ENCODE results near the gene CEP57L1.

The CEP57L1 gene

DNA sequence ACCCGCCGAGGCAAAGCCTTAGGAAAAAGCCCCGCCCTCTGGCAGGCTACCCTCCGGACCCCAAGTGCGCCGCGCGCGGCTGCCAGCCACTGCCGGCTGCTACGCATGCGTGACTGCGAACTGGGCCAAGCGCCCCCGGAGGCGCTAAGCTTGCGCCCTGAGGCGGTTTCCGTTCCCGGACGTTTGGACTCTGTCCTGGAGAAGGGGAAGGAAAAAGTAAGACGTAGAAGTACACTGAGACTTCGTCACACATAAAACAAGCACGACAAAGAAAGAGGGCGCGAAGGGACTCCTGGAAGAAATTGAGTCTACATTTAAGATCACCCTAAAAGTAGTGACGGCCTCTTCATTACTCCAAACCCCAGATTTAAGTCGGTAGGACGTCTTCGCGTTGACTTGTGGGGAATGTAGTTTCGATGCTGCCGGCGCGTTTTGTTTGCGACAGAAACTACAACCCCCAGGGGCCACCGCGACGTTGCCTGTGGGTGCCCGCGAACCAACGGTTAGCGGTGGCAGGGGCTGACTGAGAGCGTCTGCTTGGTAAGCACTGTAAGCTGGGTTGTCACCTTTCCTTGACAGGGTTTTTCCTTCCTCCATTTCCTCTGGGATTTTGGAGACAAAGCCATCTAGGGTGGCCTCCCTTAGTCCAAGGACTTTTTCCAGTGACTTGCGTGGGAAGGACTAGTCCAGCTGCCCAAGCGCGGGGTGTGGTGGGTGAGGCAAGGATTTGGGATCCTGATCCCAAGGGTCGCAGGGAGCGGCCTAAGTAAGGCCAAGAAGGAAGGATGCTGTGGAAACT is at the start of gene CEP57L1:
Gene CEP57L1, plus strand, starts transcription at position 472 of the 799 bp plus-strand sequence. CDS start 49,715 bp downstream, outside the sequence.
- DNase-seq = peak; percentile 67 to 99 (median 95)

DNA sequence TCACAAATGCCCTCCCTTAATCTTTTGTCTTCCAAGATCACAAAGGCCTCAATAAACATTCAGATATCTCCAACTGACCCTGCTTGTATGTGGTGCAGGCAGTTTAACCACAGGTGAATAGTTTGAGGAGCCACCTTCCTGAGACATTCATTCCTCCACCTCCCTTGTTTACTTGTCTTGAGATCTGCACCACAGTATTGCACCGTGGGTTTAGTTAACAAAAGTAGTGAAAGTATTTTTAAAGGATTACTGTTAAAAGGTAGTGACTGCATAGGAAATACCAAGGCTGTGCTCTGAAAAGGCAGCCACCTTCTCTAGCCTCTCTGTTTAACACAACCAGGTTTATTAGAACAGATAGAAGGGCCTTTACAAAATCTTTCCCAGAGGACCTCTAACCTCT is 47.1 kb upstream of the CEP57L1 start:
- no peak for DNase-seq

DNA sequence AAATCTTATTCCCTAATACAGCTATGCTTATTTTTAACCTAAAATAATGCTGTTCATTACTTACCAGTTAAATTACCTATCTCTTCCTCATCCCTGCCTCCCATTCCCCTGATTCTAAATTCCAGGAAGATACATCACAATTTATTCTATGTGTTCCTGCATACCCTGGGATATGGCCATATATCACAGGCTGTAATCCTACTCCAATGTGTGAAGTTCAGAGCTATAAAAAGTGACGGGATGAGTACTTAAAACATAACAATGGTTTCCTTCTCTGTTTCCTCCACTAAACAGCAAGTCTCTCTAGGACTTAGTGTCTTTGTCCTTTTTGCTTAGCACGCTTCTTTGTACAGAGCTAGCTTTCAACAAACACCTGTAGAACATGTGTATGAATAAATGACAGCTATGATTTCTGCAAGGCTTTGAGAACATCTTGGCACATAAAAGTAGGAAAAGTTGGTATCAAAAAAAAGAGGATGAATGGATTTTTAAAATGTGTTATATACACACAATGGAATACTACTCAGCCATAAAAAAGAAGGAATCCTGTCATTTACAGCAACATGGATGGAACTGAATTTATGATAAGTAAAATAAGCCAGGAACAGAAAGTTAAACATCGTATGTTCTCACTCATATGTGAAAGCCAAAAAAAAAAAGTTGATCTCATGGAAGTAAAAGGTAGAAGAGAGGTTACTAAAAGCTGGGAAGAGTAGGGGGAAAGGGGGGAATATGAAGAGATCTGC is 46.5 kb upstream of the CEP57L1 start:
- DNase-seq = no peak

DNA sequence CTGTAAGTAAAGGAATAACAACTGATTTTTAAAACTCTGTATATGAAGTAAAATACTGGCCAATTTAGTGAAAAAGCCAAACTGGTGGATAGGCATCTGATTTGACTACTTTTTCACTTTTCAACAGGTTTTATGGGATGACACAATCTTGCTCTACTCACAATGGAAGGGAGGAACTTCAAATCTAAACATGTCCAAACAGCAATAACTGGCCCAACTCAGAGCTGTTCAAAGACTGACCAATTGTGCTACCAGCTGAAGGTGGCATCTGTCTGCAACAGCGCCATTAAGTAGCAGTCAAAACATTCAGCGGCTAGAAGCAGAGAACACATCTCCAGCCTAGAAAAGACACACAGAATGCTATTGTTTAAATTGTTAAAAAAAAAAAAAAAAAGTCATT is 45.3 kb upstream of the CEP57L1 start:
- DNase-seq = peak in 28 of 56 donors; percentile 1 to 57 (median 20)

DNA sequence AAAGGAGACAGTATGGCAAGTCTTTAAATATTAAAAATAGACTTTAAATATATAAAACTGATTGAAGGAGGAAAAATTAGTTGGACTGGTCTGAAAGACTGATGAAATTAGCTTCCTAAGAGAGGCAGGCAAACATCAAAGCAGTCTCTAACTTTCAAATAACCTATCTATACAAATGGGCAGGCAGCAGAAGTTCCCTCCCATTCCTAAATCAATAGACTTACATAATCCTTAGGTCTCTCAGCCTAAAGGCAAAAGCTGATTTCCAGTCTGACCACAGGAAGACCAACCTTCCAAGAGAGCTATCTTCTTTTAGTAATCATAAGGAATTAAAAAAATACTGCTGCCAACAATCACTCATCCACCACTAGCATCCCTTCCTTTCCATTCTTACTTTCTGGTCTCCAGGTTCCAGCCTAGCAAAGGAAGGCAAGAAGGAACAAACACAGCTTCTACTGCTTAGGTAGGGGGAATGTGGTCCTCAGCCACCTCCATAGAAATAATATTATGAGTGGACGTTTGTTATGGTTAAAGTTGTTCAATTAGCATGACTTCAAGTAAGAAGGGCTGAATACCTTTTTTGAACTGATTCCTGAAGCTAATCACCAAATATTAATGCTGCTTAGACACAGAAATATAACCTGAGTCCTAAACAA is 44.7 kb upstream of the CEP57L1 start:
- no peak for DNase-seq

DNA sequence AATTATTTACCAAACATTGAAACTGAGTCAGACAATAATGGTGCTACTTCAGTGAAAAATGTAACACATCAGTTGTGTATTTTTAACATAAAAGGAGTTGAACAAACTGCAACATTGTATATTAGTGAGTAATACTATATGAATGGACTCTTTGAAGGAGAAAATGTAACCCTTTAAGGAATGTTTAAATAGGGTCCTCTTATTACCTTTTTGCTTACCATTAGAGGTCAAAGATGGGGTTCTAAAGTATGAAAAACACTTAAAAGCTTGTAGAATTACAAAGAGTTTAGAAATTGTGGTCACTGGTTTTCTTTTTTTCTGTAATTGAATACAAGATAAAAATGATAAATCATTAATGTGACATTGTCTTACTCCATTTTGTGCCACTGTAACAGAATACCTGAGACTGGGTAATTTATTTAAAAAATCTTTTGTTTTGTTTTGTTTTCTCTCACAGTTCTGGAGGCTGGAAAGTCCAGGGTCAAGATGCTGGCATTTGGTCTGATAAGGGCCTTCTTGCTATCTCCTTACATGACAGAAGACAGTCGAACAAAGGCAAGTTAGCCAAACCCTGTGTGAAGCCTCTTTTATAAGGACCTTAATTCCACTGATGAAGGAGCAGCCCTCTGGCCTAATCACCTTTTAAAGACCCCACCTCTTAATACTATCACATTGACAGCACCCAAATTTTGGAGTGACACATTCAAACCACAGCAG is 43.8 kb upstream of the CEP57L1 start:
- DNase-seq = no peak

DNA sequence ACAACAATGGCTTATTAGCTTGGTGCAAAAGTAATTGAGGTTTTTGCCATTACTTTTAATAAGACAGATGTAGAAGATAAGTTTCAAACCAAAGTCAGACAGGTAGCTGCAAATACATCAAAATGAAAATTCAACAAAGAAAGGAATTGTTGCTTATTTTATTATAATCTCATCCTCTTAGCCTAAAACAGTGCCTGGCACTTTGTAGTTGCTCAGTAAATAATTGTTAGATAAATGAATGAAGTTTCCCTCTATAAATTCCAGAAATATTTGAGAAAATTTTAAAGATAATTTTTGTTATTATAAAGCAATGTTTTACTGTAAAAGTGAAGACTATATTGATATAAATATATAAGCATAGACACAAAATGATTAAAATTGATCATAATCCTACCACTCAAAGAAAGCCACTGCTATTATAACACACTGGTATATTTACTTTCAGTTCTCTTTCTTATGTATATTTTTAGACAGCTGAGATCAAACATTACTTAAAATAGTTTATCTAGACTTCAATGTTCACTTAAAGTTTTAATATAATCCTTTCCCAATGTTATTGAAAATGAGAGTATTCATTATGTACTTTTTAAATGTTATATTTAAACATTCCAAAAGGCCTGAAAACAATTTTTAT is 43.2 kb upstream of the CEP57L1 start:
- DNase-seq = no peak

DNA sequence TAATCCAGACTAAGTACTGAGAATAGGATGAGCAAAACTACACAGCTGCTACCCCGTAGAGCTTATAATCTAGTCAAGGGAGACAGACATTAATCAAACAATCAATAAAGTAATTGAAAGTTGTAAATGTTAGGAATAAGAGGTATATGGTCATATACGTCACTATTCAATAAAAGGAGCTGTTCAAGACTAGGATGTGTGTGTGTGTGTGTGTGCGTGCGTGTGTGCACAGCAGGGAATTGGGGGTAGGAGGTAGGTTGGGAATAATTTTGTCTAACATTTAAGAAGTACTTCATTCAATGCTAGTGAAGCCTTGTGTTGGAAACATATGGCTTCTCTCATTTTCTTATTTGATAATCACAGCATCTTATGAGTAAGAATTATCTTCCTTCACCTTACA is 42.5 kb upstream of the CEP57L1 start:
- DNase-seq = no peak

DNA sequence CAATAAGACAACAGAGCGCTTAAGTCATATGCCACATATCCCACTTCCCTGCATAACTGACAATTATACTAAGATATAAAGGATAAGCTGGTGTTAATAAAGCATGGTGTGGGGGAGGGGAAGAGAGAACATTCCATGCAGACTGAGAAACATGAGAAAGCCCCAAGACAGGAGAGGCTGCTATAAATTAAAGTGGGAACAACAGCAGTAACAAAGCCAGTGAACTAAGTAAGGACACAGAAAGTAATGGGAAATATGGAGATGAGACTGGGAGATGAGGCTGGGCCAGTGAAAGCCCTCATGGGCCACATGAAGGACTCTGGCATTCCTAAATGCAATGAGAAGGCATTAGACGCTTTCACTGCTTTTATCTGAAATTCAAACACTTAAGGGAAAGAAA is 42.0 kb upstream of the CEP57L1 start:
- DNase-seq = no peak

DNA sequence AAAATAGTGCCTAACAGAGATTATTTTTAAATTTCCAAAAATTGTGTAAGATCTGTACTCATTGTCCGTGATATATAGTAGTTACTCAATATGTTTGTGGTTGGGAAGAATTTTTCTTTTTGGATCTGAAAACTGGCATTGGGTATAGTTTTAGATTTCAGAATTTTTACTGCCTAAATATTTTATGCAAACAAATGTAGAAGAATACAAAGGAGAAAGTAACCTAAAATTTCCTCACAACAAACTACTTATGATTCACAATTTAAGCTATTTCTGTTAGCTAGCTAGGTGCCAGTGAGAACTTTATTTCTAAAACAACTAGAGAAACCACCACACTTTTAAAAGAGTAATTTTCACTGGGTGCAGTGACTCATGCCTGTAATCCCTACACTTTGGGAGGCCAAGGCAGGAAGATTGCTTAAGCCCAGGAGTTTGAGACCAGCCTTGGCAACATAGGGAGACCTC is 39.5 kb upstream of the CEP57L1 start:
- DNase-seq = no peak

DNA sequence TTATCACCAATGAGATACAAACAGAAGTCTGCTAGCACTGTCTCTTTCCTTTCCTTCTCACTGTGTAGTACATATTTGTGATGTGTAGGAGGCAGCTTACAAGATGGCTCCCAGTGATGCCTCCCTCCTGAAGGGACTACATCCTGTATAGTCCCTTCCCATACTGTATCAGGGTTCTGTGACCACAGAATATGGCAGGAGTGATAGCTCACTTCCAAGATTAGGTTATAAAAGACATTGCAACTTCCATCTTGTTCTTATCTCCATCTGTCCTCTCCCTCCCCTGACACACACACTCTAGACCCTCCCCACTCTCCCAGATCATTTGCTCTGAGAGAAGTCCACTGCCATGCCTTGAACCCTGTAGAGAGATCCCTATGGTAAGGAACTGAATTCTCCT is 38.6 kb upstream of the CEP57L1 start:
- no peak for DNase-seq

DNA sequence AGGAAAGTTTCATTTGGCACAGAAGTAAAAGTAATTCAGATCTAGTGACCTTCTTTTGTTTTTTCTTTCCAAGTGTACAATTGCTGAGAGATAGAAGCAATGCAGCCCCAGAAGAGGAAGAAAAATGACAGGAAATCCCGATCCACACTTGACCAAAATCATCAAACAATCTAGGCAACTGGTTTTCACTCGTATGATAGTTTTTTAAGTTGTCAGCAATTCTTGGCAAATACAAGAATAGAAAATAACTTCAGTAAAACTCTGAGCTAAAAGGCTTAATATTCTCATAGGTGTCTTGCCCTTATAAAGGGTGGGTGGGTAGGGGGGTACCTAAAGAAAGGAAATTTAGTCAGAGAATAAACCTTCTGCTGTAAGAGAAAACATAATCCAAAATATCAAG is 36.7 kb upstream of the CEP57L1 start:
- no peak for DNase-seq

DNA sequence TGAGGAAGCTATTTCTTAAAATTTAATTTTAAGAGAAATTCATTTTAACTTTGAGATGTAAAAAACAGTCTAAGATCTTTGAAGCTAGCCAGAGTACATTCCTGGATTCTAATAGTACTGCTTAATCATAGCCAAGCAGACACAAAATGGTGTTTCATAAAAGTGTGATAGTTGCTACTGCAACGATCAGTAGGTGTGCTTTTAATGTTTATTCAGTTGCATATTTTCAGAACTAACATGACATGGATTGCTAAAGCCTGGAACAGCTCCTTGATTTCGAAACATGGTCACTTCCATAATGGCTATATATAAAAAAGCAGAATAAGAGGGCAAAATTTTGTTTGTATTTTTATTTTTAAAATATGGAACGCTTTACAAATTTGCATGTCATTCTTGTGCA is 36.2 kb upstream of the CEP57L1 start:
- DNase-seq = no peak

DNA sequence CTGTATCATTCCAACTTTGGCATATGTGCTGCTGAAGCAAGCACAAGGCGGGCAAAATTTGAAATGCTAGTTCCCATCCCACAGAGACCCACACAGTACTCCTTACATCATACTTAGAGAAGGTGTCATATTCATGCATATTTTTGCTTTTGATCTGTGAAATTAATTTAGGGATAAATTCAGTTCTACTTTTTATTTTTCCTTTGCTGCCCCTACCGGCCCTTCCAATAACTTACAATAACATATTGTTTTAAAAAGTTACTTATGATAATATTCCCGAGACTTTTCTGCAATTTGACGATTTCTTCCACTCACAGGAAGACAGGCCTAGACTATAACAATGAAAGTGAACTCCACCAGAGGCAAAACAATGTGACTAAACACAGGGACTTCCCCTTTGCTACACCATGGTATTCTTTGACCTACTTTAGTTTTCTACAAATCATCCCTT is 35.7 kb upstream of the CEP57L1 start:
- no peak for DNase-seq

DNA sequence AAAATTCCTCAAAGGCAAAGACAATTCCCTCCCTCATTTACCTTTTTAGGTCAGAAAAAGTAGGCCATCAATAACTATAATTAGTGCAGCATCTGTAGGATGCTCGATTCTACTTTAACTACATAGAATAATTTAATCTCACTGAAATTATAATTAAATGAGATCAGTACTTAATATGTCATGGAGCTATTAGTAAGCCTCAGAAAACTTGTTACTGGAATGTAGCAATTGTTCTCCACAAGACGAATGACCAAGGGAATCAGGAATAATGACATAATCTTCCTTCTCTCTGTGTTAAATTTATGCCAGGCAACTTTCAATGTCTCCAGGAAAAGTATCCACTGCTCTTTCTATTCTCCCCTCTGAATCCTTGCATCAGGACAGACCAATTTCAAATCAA is 34.7 kb upstream of the CEP57L1 start:
- no peak for DNase-seq

DNA sequence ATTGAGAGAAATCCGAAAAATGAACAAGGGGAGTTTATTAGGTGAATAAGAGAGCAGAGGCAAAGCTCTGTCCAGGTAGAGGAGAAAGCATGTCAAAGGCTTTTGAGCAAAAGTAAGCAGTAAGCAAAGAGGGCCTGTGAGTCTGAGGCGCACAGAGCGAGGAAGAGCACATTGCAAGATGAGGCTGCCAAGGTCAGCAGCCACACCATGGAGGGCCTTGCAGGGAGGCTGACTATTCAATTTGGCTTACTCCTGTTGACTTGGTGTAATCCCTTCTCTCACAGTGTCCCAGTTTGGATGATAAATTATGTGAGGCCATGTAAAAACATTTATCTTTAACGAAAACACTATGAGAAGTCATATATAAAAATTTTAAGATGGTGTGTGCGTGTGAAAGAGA is 33.1 kb upstream of the CEP57L1 start:
- DNase-seq = no peak

DNA sequence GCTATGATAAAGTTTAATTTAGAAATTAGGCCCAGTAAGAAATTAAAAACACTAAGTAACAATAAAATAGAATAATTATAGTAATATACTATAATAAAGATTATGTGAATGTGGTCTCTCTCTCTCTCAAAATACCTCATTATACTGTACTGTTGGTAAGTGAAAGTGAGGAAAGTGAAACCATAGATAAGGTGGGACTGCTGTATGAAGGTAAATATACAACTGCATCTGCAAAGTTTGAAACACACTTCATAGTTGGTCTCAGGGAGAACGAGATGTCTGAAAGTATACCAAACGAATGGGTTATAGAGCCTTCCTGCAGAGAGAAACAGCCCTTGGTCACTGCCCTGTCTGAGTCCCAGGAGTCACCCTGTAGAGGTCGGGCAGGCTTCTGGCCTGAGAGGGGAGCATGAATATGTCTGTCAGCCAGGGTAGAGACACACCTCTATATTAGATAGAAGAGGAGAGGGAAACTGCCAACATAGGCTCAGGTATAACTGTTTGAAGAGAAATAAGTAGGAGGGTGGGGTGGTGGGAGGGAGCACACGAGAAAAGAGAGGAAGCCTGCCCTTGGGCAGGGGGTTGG is 32.4 kb upstream of the CEP57L1 start:
- no peak for DNase-seq

DNA sequence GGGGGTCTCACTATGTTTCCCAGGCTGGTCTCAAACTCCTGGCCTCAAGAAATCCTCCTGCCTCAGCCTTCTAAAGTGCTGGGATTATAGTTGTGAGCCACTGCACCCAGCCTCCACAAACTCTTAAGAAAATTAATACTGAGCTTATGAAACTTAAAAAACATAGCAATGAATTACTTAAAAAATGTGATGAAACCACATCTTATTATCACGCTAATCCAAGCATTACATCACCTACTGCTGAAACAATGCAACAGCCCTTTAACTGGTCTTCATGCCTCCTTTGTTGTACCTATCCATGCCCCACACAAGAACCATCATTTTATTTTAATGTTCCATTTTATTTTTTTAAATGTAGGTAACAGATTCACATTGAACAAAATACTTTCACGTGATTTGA is 25.6 kb upstream of the CEP57L1 start:
- no peak for DNase-seq

DNA sequence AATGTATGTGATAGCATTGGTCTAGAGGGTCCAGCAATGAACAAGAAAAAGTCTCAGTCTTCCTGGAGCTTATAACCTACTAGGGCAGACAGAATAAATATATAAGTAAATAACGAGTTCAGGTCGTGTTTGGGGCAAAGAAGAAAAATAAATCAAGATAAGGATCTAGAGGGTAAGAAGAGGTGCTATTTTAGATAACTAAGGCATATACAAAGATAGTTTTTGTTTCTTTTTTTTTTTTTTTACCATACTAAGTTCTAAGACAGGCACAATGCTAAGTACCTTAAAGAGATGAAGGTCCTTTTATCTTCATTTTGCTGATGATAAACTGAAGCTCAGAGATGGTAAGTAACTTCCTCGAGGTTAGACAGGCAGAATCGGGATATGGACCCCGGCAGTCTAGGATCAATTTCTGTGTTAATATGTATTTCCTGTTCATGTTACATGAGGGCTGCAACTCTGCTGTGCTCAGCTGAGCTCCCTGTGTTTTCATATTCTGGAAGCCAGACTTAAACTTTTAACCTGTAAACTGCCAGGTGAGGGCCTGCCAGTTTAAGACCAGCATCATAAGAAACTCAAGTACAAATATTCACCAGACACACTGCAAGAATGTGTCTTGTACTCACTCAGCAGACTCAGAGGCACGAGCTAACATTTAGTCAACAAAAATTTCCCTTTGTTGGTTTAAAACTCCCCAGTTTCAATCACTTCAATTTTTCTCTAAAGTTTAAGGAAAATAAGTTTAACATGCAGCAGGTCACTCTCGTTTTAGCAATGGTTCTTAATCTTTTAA is 24.0 kb upstream of the CEP57L1 start:
- no peak for DNase-seq
